Measurements from ENCODE around the gene WNT11. TPM values are rescaled to one million over a fixed set of nuclear protein-coding genes. Genes with fewer than 3 reads are reported as not detected.

Gene WNT11
- 0.19 and 0.85 TPM in 2 replicates for total RNA-seq

GRCh38 chr11:76206327-76207081 is at the start of gene WNT11:
WNT11 (minus strand) TSS chr11:76206502; CDS start chr11:76206407, 95 bp downstream.

Other genes with a start within 250 kb of the WNT11 start
- 34.7 and 50.2 TPM in 2 replicates for gene THAP12, start 174.6 kb upstream of the WNT11 start, total RNA-seq
- 1.2 and 2.0 TPM in 2 replicates for gene GVQW3, start 174.8 kb upstream of the WNT11 start, total RNA-seq
- 9.0 and 9.4 TPM in 2 replicates for gene EMSY, start 238.5 kb upstream of the WNT11 start, total RNA-seq

Measured in regular cardiac myocyte (primary cell).